Measurements from ENCODE around the gene MTCH1. TPM values are rescaled to one million over a fixed set of nuclear protein-coding genes. Genes with fewer than 3 reads are reported as not detected.
A peak's percentile ranks its signal among the peaks of the same experiment; 100 is the strongest.

Gene MTCH1
- total and polyA plus RNA-seq, 9 of the 15 experiments (the other 6 are each of a cell fraction or from before 2014, with no cell fraction given): 7.9 to 161 (median 118) TPM

DNA sequence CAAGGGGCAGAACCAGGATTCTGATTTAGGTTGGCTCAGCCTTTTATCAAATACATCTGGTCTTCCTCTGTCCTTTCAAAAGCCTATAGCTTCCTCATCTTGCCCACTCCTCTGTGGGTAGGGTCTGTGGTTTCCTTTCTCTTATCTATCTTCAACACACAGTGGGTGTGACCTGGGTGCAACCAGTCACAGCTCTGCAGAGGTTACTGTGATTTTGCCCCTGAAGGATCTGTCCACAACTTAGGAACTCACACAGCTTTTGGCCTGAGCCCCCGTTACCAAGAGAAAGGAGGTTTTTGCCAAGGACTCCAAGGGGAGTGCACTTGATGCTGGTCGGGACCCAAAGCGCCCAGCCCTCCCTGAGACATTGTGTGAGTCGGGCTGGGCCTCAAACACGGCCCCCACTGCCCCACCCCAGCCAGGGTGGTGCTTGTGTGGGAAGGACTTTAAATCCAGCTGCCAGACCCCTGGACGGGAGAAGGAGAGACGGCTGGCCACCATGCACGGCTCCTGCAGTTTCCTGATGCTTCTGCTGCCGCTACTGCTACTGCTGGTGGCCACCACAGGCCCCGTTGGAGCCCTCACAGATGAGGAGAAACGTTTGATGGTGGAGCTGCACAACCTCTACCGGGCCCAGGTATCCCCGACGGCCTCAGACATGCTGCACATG is 31.6 kb downstream of the MTCH1 start, which contains the start of gene PI16:
Gene PI16, plus strand, starts transcription at position 477 of the 670 bp plus-strand sequence. Its CDS starts 23 bp downstream, at position 500.
- in situ Hi-C loops (cut with MboI): no loop called here
- H3K9ac ChIP-seq (ENCODE audit: insufficient read depth in 1 of 2, low read depth in 2 of 2, low read length in 2 of 2): peak within 1 kb of the TSS in 1 of 2 experiments; percentile 54; a peak in 1 of 4 replicates
- no peak within 1 kb of the TSS for H3K27ac ChIP-seq (ENCODE audit: extremely low read depth, low read depth, low read length)
- DNase-seq (ENCODE audit: extremely low read depth in 1 of 4, low spot score in 3 of 4) (peak; percentile 76 to 88 (median 84)), ATAC-seq (peak; percentile 88), FAIRE-seq (peak; percentile 95)
- no peak within 1 kb of the TSS for H3K4me2 ChIP-seq (ENCODE audit: insufficient read depth, low read length)
- H3K27me3 ChIP-seq (ENCODE audit: control insufficient read depth in 2 of 2, insufficient read depth in 2 of 2, low read length in 2 of 2): peaks cover 23 to 64% of the 10 kb centered on the region in 2 experiments; a peak in 4 of 5 replicates
- no peaks in the 10 kb centered on the region for H3K9me1 ChIP-seq (ENCODE audit: control insufficient read depth, insufficient read depth, low read length)
- peaks cover 9 to 18% of the 10 kb centered on the region in 2 experiments; a peak in 3 of 5 replicates for H3K4me1 ChIP-seq (replicated peaks in 1 of 2; ENCODE audit: control insufficient read depth in 2 of 2, insufficient read depth in 2 of 2, low read length in 2 of 2)
- no peaks in the 10 kb centered on the region for H3K36me3 ChIP-seq (ENCODE audit: control insufficient read depth, insufficient read depth, low read length)
- BruUV-seq (replicated peaks): no TSS peak
- H2AFZ ChIP-seq (ENCODE audit: low read depth, low read length): no peak within 1 kb of the TSS
- POLR2A ChIA-PET: interaction anchor here (0.6 to 2.8 kb wide), 12 partner anchors 9 to 1593 kb away, joined by 3 to 13 read pairs (median 4); partner anchors contain the start of genes MTCH1 and PPIL1
- H4K20me1 ChIP-seq (replicated peaks; ENCODE audit: control insufficient read depth, insufficient read depth, low read length): peaks cover 28% of the 10 kb centered on the region
- CTCF ChIA-PET (ENCODE audit: low intra/inter-chr PET ratio): no interaction called here
- intact Hi-C loops (cut with micrococcal nuclease): no loop called here
- H3K4me3 ChIP-seq: no peak within 1 kb of the TSS
- WGBS (ENCODE audit: insufficient coverage, low coverage, missing lambda C conversion rate): under 1% methylated on average over 14 of the region's 14 CpGs
- no peaks in the 10 kb centered on the region for H3K79me2 ChIP-seq (ENCODE audit: control insufficient read depth, insufficient read depth, low read length)
- H3K9me3 ChIP-seq (replicated peaks; ENCODE audit: control insufficient read depth, insufficient read depth, low read depth, low read length): no peaks in the 10 kb centered on the region
- TF ChIP-seq POLR2AphosphoS5 (IDR thresholded peaks at IDR 0.05; ENCODE audit: control insufficient read depth, insufficient read depth, low read depth, low read length) (peak; percentile 91), ZNF444 (CRISPR knock-in tag; IDR thresholded peaks at IDR 0.05) (no peak), ZNF274 (IDR thresholded peaks at IDR 0.05; ENCODE audit: borderline replicate concordance, low read depth, low read length) (no peak), ILK (tag; IDR thresholded peaks at IDR 0.05; ENCODE audit: borderline replicate concordance, low read depth) (no peak), EGR1 (conservative IDR thresholded peaks at IDR 0.05) (peak; percentile 64), CCNT2 (IDR thresholded peaks at IDR 0.05; ENCODE audit: borderline replicate concordance, extremely low read depth, insufficient read length, low read depth, low read length) (peak; percentile 97), ATF3 (IDR thresholded peaks at IDR 0.05) (peak; percentile 71; the same call in 1 of the 2 replicates), ATF3 (CRISPR knock-in tag; conservative IDR thresholded peaks at IDR 0.05) (peak; percentile 73), CEBPB (tag; IDR thresholded peaks at IDR 0.05) (no peak), TRIM24 (IDR thresholded peaks at IDR 0.05) (peak in 1 of 2 experiments; percentile 76; a peak in 2 of 4 replicates), RBM17 (IDR thresholded peaks at IDR 0.05; ENCODE audit: borderline replicate concordance, low read depth, low read length) (no peak), HOXB6 (CRISPR knock-in tag; IDR thresholded peaks at IDR 0.05; ENCODE audit: borderline replicate concordance) (no peak), GATA2 (CRISPR knock-in tag; IDR thresholded peaks at IDR 0.05) (peak; percentile 90), ZNF354B (CRISPR knock-in tag; IDR thresholded peaks at IDR 0.05) (no peak), XRCC3 (IDR thresholded peaks at IDR 0.05) (no peak), TEAD2 (tag; IDR thresholded peaks at IDR 0.05) (no peak), RB1 (IDR thresholded peaks at IDR 0.05; ENCODE audit: low read depth) (no peak), LEF1 (IDR thresholded peaks at IDR 0.05) (no peak)
- TF ChIP-seq, protein P1, sequence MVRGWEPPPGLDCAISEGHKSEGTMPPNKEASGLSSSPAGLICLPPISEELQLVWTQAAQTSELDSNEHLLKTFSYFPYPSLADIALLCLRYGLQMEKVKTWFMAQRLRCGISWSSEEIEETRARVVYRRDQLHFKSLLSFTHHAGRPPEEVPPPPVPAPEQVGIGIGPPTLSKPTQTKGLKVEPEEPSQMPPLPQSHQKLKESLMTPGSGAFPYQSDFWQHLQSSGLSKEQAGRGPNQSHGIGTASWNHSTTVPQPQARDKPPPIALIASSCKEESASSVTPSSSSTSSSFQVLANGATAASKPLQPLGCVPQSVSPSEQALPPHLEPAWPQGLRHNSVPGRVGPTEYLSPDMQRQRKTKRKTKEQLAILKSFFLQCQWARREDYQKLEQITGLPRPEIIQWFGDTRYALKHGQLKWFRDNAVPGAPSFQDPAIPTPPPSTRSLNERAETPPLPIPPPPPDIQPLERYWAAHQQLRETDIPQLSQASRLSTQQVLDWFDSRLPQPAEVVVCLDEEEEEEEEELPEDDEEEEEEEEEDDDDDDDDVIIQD (CRISPR knock-in tag; IDR thresholded peaks at IDR 0.05): 0 out of 2 replicates have a peak, but pooled peaks have one; percentile 12
- TF ChIP-seq, protein P2, sequence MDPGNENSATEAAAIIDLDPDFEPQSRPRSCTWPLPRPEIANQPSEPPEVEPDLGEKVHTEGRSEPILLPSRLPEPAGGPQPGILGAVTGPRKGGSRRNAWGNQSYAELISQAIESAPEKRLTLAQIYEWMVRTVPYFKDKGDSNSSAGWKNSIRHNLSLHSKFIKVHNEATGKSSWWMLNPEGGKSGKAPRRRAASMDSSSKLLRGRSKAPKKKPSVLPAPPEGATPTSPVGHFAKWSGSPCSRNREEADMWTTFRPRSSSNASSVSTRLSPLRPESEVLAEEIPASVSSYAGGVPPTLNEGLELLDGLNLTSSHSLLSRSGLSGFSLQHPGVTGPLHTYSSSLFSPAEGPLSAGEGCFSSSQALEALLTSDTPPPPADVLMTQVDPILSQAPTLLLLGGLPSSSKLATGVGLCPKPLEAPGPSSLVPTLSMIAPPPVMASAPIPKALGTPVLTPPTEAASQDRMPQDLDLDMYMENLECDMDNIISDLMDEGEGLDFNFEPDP (CRISPR knock-in tag; IDR thresholded peaks at IDR 0.05): no peak
